K562 (cell line): Measurements from ENCODE around the gene PUSL1. TPM values are rescaled to one million over a fixed set of nuclear protein-coding genes. Genes with fewer than 3 reads are reported as not detected.

ENCODE experiments used
- ATAC-seq: fragments of 200-7000 bp; cut with Tn5 transposase; 3 replicates; pipeline ENCODE4 v1.9.1; 2020; ENCODE audit warnings: moderate library complexity
- BruUV-seq: library from RNA; stranded (reverse); fragments of 400-500 nt; replicated peaks from 2 replicates; lab custom pipeline; 2021; lab: Mats Ljungman, UMichigan
- CTCF ChIA-PET: fragments of 300-600 bp; formaldehyde crosslinking; extraction: SDS; loops from one replicate; lab custom pipeline; 2021; ENCODE audit warnings: low intra/inter-chr PET ratio; lab: Yijun Ruan, JAX
- POLR2A ChIA-PET: fragments of 300-600, 350-650 bp; sonication (Branson Sonifier 250); formaldehyde crosslinking; extraction: SDS; loops from one replicate; lab custom pipeline; 2021; ENCODE audit warnings: antibody characterized with exemption, inconsistent platforms; lab: Yijun Ruan, JAX
- DNase-seq, 4 experiments: peaks; one replicate each; pipeline versions ENCODE4 v3.0.0 to v3.0.0-alpha.2; 2011 to 2018; ENCODE audit warnings: low spot score in 3 of 4, mixed read lengths in 3 of 4; ENCODE audit errors: extremely low read depth in 1 of 4
- FAIRE-seq: peaks from 2 replicates; lab custom pipeline; 2011; peaks lifted over from hg19 to GRCh38; lab: Jason Lieb, UNC
- H2AFZ ChIP-seq: 2 replicates; pipeline ENCODE4 v1.6.0; 2011; ENCODE audit warnings: low read depth, low read length, control low read depth, inconsistent platforms
- H3K27ac ChIP-seq: fragments of 200-600 bp; 3 replicates; pipeline ENCODE4 v1.8.0; 2011; ENCODE audit warnings: low read depth, mild to moderate bottlenecking, control low read depth, inconsistent platforms, low read length, moderate library complexity, mixed read lengths; ENCODE audit errors: extremely low read depth
- H3K27me3 ChIP-seq, 2 experiments: fragments of 300-600 bp in 1 of 2; 2 replicates in 1 of 2; 3 replicates in 1 of 2; pipeline versions ENCODE4 v1.6.0 to v1.8.0; 2011; ENCODE audit warnings: inconsistent platforms in 2 of 2, low read length in 2 of 2, mild to moderate bottlenecking in 1 of 2, mixed read lengths in 1 of 2, moderate library complexity in 1 of 2; ENCODE audit not compliant: control insufficient read depth in 2 of 2, insufficient read depth in 2 of 2
- H3K36me3 ChIP-seq: fragments of 300-600 bp; 3 replicates; pipeline ENCODE4 v1.8.0; 2011; ENCODE audit warnings: mild to moderate bottlenecking, low read length, inconsistent platforms; ENCODE audit not compliant: control insufficient read depth, insufficient read depth
- H3K4me1 ChIP-seq, 2 experiments: fragments of 200-600 bp in 1 of 2; replicated peaks in 1 of 2; 2 replicates in 1 of 2; 3 replicates in 1 of 2; pipeline versions ENCODE4 v1.5.1 to v1.8.0; 2011; ENCODE audit warnings: inconsistent platforms in 2 of 2, low read length in 2 of 2, mild to moderate bottlenecking in 1 of 2, mixed read lengths in 1 of 2, moderate library complexity in 1 of 2; ENCODE audit not compliant: control insufficient read depth in 2 of 2, insufficient read depth in 2 of 2
- H3K4me2 ChIP-seq: 2 replicates; pipeline ENCODE4 v1.6.1; 2011; ENCODE audit warnings: low read length, control low read depth, inconsistent platforms, mixed read lengths; ENCODE audit not compliant: insufficient read depth
- H3K4me3 ChIP-seq: fragments of 200-600 bp; sonication (generic), shearing (Covaris generic); 2 replicates; pipeline ENCODE4 v1.5.1; 2016; ENCODE audit warnings: control low read depth, inconsistent platforms
- H3K79me2 ChIP-seq: fragments of 200-600 bp; 3 replicates; pipeline ENCODE4 v1.8.0; 2011; ENCODE audit warnings: low read length, inconsistent platforms; ENCODE audit not compliant: control insufficient read depth, insufficient read depth
- H3K9ac ChIP-seq, 2 experiments: 2 replicates each; pipeline versions ENCODE4 v1.6.0 to v1.6.1; 2011; ENCODE audit warnings: low read depth in 2 of 2, low read length in 2 of 2, control low read depth in 1 of 2, inconsistent platforms in 1 of 2, mild to moderate bottlenecking in 1 of 2, mixed read lengths in 1 of 2; ENCODE audit not compliant: insufficient read depth in 1 of 2
- H3K9me1 ChIP-seq: one replicate; pipeline ENCODE4 v1.6.0; 2011; ENCODE audit warnings: inconsistent platforms, mild to moderate bottlenecking, low read length, moderate library complexity; ENCODE audit not compliant: control insufficient read depth, insufficient read depth
- H3K9me3 ChIP-seq: replicated peaks from 2 replicates; pipeline ENCODE4 v1.5.1; 2011; ENCODE audit warnings: low read depth, low read length, inconsistent platforms; ENCODE audit not compliant: control insufficient read depth, insufficient read depth
- H4K20me1 ChIP-seq: replicated peaks from 2 replicates; pipeline ENCODE4 v1.6.1; 2011; ENCODE audit warnings: low read length, inconsistent platforms, mixed read lengths; ENCODE audit not compliant: control insufficient read depth, insufficient read depth
- CBX2 ChIP-seq: fragments of 200-600 bp; sonication (generic); IDR thresholded peaks from one replicate; pipeline ENCODE4 v1.6.1; 2012; ENCODE audit warnings: mild to moderate bottlenecking, low read length, inconsistent platforms; ENCODE audit not compliant: insufficient read depth, poor library complexity, severe bottlenecking
- CGGBP1 ChIP-seq: fragments of 250-450 bp; sonication (Bioruptor Pico); IDR thresholded peaks from 2 replicates; pipeline ENCODE4 v1.9.0; 2021; ENCODE audit warnings: mild to moderate bottlenecking
- CHCHD3 ChIP-seq: fragments of 250-450 bp; sonication (Bioruptor Pico); IDR thresholded peaks from 2 replicates; pipeline ENCODE4 v2.1.2; 2022; ENCODE audit warnings: mild to moderate bottlenecking
- E4F1 ChIP-seq: fragments of 250-450 bp; sonication (Bioruptor Pico); IDR thresholded peaks from 2 replicates; pipeline ENCODE4 v1.5.0; 2021; ENCODE audit warnings: mild to moderate bottlenecking, borderline replicate concordance
- ETS1 ChIP-seq: conservative IDR thresholded peaks from 2 replicates; pipeline ENCODE4 v1.6.1; 2011; ENCODE audit warnings: low read depth, mild to moderate bottlenecking, low read length; ENCODE audit not compliant: control insufficient read depth
- FOXK1 ChIP-seq: sonication (generic); formaldehyde crosslinking; IDR thresholded peaks from 2 replicates; pipeline ENCODE4 v1.8.0; 2022; ENCODE audit warnings: missing genetic modification reagents, mild to moderate bottlenecking, borderline replicate concordance
- MCM3 ChIP-seq: fragments of 450-650 bp; IDR thresholded peaks from 2 replicates; pipeline ENCODE4 v1.6.1; 2016
- NR0B1 ChIP-seq: fragments of 450-650 bp; IDR thresholded peaks from one replicate; pipeline ENCODE4 v1.6.1; 2018; ENCODE audit warnings: mild to moderate bottlenecking, moderate library complexity; ENCODE audit not compliant: partially characterized antibody
- PCBP1 ChIP-seq: fragments of 200-400 bp; formaldehyde crosslinking; IDR thresholded peaks from 2 replicates; pipeline ENCODE4 v1.6.1; 2018; ENCODE audit warnings: mild to moderate bottlenecking, low read depth, low read length; ENCODE audit not compliant: poor library complexity, severe bottlenecking
- PCBP2 ChIP-seq: fragments of 200-400 bp; formaldehyde crosslinking; IDR thresholded peaks from 2 replicates; pipeline ENCODE4 v1.6.1; 2018; ENCODE audit warnings: low read length, low read depth, mild to moderate bottlenecking, moderate library complexity; ENCODE audit not compliant: poor library complexity, severe bottlenecking
- RAD51 ChIP-seq: fragments of 450-650 bp; IDR thresholded peaks from 2 replicates; pipeline ENCODE4 v1.7.1; 2016; ENCODE audit warnings: low read depth, mild to moderate bottlenecking, borderline replicate concordance
- RCOR1 ChIP-seq, 2 experiments: IDR thresholded peaks; 2 replicates each; pipeline ENCODE4 v1.6.1; 2012; ENCODE audit warnings: low read depth in 2 of 2, low read length in 2 of 2, borderline replicate concordance in 1 of 2, improper control_type of control experiment in 1 of 2
- WGBS: fragments of 100-300 bp; shearing (Covaris generic); methylation state at CpG from one replicate; pipeline ENCODE4 v1.1.6; 2016; ENCODE audit warnings: low coverage, mixed read lengths; ENCODE audit not compliant: insufficient coverage; ENCODE audit errors: missing lambda C conversion rate; 5-methylcytosine and 5-hydroxymethylcytosine counted together
- in situ Hi-C: fragments of 300-500 bp; cut with MboI; formaldehyde crosslinking; loops from 4 replicates; pipeline ENCODE4 v1.15.0; 2018; ENCODE audit warnings: inconsistent platforms, mixed read lengths
- intact Hi-C: fragments of 100-400 bp; cut with micrococcal nuclease; formaldehyde crosslinking; loops from 2 replicates; pipeline ENCODE4 v1.14.2; 2022
- polyA plus RNA-seq, 8 experiments: library from polyadenylated mRNA; depleted of rRNA in 4 of 8; stranded (reverse) in 5 of 8; unstranded in 3 of 8; fragments of >200 nt; fragmentation: Nextera tagmentation in 2 of 8; fragmentation: Illumina TruSeq in 1 of 8; extraction: Ambion mirVana in 2 of 8; extraction: Trizol in 1 of 8; gene quantifications; 2 replicates each; pipeline versions ENCODE4 v1.2.1 to v1.2.3, GENCODE V29; 2011 to 2014; ENCODE audit warnings: inconsistent platforms in 1 of 8, missing spikeins in 1 of 8
- total RNA-seq, 7 experiments: library from RNA; depleted of rRNA in 6 of 7; stranded (reverse); fragments of >200 nt in 6 of 7; fragmentation: Illumina TruSeq in 2 of 7; extraction: Trizol in 2 of 7; gene quantifications; 2 replicates each; pipeline versions ENCODE4 v1.2.1 to v1.2.3, GENCODE V29; 2011 to 2021; ENCODE audit warnings: low replicate concordance in 1 of 7

PUSL1 gene
- total and polyA plus RNA-seq, 9 of the 15 experiments (the other 6 are each of a cell fraction or from before 2014, with no cell fraction given) = 0.62 to 86.9 (median 13.6) TPM

GRCh38 chr1:1273209-1273511 lies 35.2 kb upstream of the PUSL1 start (continued):
- TF ChIP-seq ETS1 (0 out of 2 replicates have a peak, but pooled peaks have one; percentile 2), RCOR1 (IDR thresholded peaks at IDR 0.05; ENCODE audit: borderline replicate concordance in 1 of 2, low read depth in 2 of 2, low read length in 2 of 2) (no peak)

GRCh38 chr1:1273512-1274298 lies 34.7 kb upstream of the PUSL1 start, which contains the start of gene UBE2J2:
UBE2J2 (minus strand) TSS chr1:1273854; CDS start chr1:1267992, 5,862 bp downstream.
- H2AFZ ChIP-seq = peak within 1 kb of the TSS; percentile 86
- H3K4me2 ChIP-seq = peak within 1 kb of the TSS; percentile 94
- peak within 1 kb of the TSS; percentile 89 for H3K27ac ChIP-seq
- H3K9me3 ChIP-seq = no peaks in the 10 kb centered on the region
- peak; percentile 90 for ATAC-seq
- H3K4me3 ChIP-seq = peak within 1 kb of the TSS; percentile 97
- ChIA-PET POLR2A (interaction anchor here (0.5 to 1.0 kb wide), 7 partner anchors 8 to 855 kb away, joined by 3 to 4 read pairs (median 3); no protein-coding TSS in a partner anchor), CTCF (no interaction called here)
- in situ Hi-C loops (no loop called here), intact Hi-C loops (no loop called here)
- peaks cover 7% of the 10 kb centered on the region for H3K9me1 ChIP-seq
- peak within 1 kb of the TSS; percentile 96 to 100 for H3K9ac ChIP-seq
- no TSS peak for BruUV-seq
- H3K36me3 ChIP-seq = peaks cover 33% of the 10 kb centered on the region
- DNase-seq = peak; percentile 97 to 99 (median 98)
- WGBS = 0% methylated on average over 36 of the region's 105 CpGs
- H3K27me3 ChIP-seq = no peaks in the 10 kb centered on the region
- H3K4me1 ChIP-seq = peaks cover 16 to 54% of the 10 kb centered on the region in 2 experiments; a peak in 4 of 5 replicates
- H3K79me2 ChIP-seq = peaks cover 52% of the 10 kb centered on the region
- H4K20me1 ChIP-seq = peaks cover 23% of the 10 kb centered on the region
- FAIRE-seq = no peak
- TF ChIP-seq NR0B1 = no peak
- TF ChIP-seq PCBP2 = no peak
- no peak for TF ChIP-seq RAD51
- TF ChIP-seq CGGBP1 (CRISPR knock-in tag) = peak; percentile 86; the same call in 1 of the 2 replicates
- TF ChIP-seq MCM3 = no peak
- TF ChIP-seq PCBP1 = peak; percentile 82
- no peak for TF ChIP-seq E4F1 (CRISPR knock-in tag)
- TF ChIP-seq FOXK1 (CRISPR knock-in tag) = no peak
- no peak for TF ChIP-seq CHCHD3 (CRISPR knock-in tag)
- no peak for TF ChIP-seq CBX2
